Gastrocnemius medialis (tissue), 4 donors: ENCODE results near the gene RAD51C. TPM values are rescaled to one million over a fixed set of nuclear protein-coding genes. Genes with fewer than 3 reads are reported as not detected.
A peak's percentile ranks its signal among the peaks of the same experiment; 100 is the strongest.
"Not testable (repeated sequence)": the region's sequence is repeated elsewhere in the genome, so short reads cannot be mapped to it uniquely, and the experiment has no call there.

Experiments used
- ATAC-seq, 2 donors: fragments of 150-250 bp; one replicate each; pipeline ENCODE4 v1.9.1; 2016
- DNase-seq, 2 donors: peaks; one replicate each; pipeline ENCODE4 v3.0.0-alpha.2; 2019
- H3K27ac ChIP-seq, 4 donors: fragments of 200-600 bp; sonication (generic); 1 replicate in 1 of 4; 2 replicates in 3 of 4; pipeline ENCODE4 v1.5.1; 2016 to 2018; ENCODE audit warnings: mild to moderate bottlenecking in 2 of 4, moderate library complexity in 1 of 4
- H3K27me3 ChIP-seq, 3 donors: fragments of 200-600 bp; sonication (generic) in 2 of 3; 1 replicate in 1 of 3; 2 replicates in 2 of 3; pipeline versions ENCODE4 v1.5.1 to v1.6.0; 2016 to 2019; ENCODE audit warnings: mild to moderate bottlenecking in 1 of 3, moderate library complexity in 1 of 3
- H3K36me3 ChIP-seq, 2 donors: fragments of 200-600 bp; sonication (generic) in 1 of 2; one replicate each; pipeline ENCODE4 v1.5.1; 2017 to 2018
- H3K4me1 ChIP-seq, 2 donors: fragments of 200-600 bp; sonication (generic) in 1 of 2; one replicate each; pipeline ENCODE4 v1.5.1; 2016 to 2017; ENCODE audit warnings: mild to moderate bottlenecking in 2 of 2
- H3K4me3 ChIP-seq, 4 donors: fragments of 200-600 bp; sonication (generic) in 3 of 4; 1 replicate in 1 of 4; 2 replicates in 3 of 4; pipeline ENCODE4 v1.5.1; 2016 to 2019; ENCODE audit warnings: mild to moderate bottlenecking in 2 of 4
- H3K9me3 ChIP-seq, 3 donors: fragments of 200-600 bp; sonication (generic) in 2 of 3; 1 replicate in 1 of 3; 2 replicates in 2 of 3; pipeline ENCODE4 v1.5.1; 2016 to 2019
- CTCF ChIP-seq, 5 experiments: fragments of 450-650 bp in 3 of 5; fragments of 200-600 bp in 2 of 5; sonication (generic) in 2 of 5; IDR thresholded peaks in 4 of 5; conservative IDR thresholded peaks in 1 of 5; 1 replicate in 4 of 5; 2 replicates in 1 of 5; pipeline ENCODE4 v1.5.1; 2016 to 2019; ENCODE audit warnings: antibody characterized with exemption in 5 of 5, mild to moderate bottlenecking in 3 of 5, moderate library complexity in 3 of 5
- POLR2A ChIP-seq, 2 donors: fragments of 450-650 bp; IDR thresholded peaks; one replicate each; pipeline ENCODE4 v1.6.1; 2017; ENCODE audit warnings: antibody characterized with exemption in 2 of 2, mild to moderate bottlenecking in 2 of 2, moderate library complexity in 2 of 2
- in situ Hi-C, 4 donors: fragments of 200-750 bp; cut with MboI; loops; one replicate each; pipeline versions ENCODE4 v1.15.0 to v1.8.0; 2017; ENCODE audit warnings: low sequenced_read_pairs in 4 of 4
- intact Hi-C: fragments of 100-400 bp; cut with DNase I; formaldehyde crosslinking; loops from one replicate; pipeline ENCODE4 v1.15.1; 2023; ENCODE audit warnings: low total_unique reads
- total RNA-seq, 4 donors: library from RNA; depleted of rRNA; stranded (reverse); fragments of >200 nt; gene quantifications; one replicate each; pipeline versions ENCODE4 v1.1.0 to v1.2.3, GENCODE V29; 2016

The RAD51C gene
- 10 to 100 TPM in 2 of 4 donors, 1 to 10 TPM in 2; 6.4 to 18.7 (median 12.5) TPM for total RNA-seq

GRCh38 chr17:58692239-58693055, at the start of gene RAD51C:
TSS of gene RAD51C (plus strand) at chr17:58692602. CDS start at chr17:58692644, 42 bp downstream.
- peak within 1 kb of the TSS; percentile 65 to 80 (median 79) for H3K4me3 ChIP-seq
- peak; percentile 53 to 67 for DNase-seq
- H3K27me3 ChIP-seq = no peaks in the 10 kb centered on the region
- TF ChIP-seq POLR2A (IDR thresholded peaks at IDR 0.05) (peak; percentile 38 to 39), CTCF (IDR thresholded peaks at IDR 0.05 in 4 of 5, conservative IDR thresholded peaks at IDR 0.05 in 1 of 5) (no peak)
- peaks cover 0 to 9% of the 10 kb centered on the region in 2 donors for H3K36me3 ChIP-seq
- peak; percentile 91 to 95 for ATAC-seq
- in situ Hi-C loops (loop anchor here in 1 of 4 donors (10.0 kb wide), 1 partner anchor 168 kb away; no protein-coding TSS in a partner anchor), intact Hi-C loops (loop anchor here (1.0 to 5.0 kb wide), 3 partner anchors 61 to 173 kb away; no protein-coding TSS in a partner anchor)
- H3K9me3 ChIP-seq = no peaks in the 10 kb centered on the region
- H3K27ac ChIP-seq = peak within 1 kb of the TSS; percentile 74 to 79 (median 76)
- peaks cover 10 to 12% of the 10 kb centered on the region in 2 donors for H3K4me1 ChIP-seq

GRCh38 chr17:58643147-58643546, 49.3 kb upstream of the RAD51C start:
- Histone ChIP-seq H3K36me3 (no peaks in the 10 kb centered on the region), H3K4me3 (no peak overlapping the region), H3K27ac (no peak overlapping the region), H3K4me1 (no peaks in the 10 kb centered on the region), H3K9me3 (no peaks in the 10 kb centered on the region), H3K27me3 (no peaks in the 10 kb centered on the region)
- ATAC-seq (no peak), DNase-seq (no peak)
- intact Hi-C loops (no loop called here), in situ Hi-C loops (loop anchor here in 1 of 4 donors (25.0 kb wide), 1 partner anchor 94 kb away; no protein-coding TSS in a partner anchor)
- no peak for TF ChIP-seq POLR2A (IDR thresholded peaks at IDR 0.05)
- TF ChIP-seq CTCF (IDR thresholded peaks at IDR 0.05 in 4 of 5, conservative IDR thresholded peaks at IDR 0.05 in 1 of 5) = no peak

- TF ChIP-seq CTCF (IDR thresholded peaks at IDR 0.05 in 4 of 5, conservative IDR thresholded peaks at IDR 0.05 in 1 of 5) (no peak), POLR2A (IDR thresholded peaks at IDR 0.05) (no peak)
- no peak overlapping the region for H3K4me3 ChIP-seq
- H3K9me3 ChIP-seq = no peaks in the 10 kb centered on the region
- no peaks in the 10 kb centered on the region for H3K27me3 ChIP-seq
- DNase-seq (no peak), ATAC-seq (no peak)
- in situ Hi-C loops = loop anchor here in 1 of 4 donors (25.0 kb wide), 1 partner anchor 89 kb away; no protein-coding TSS in a partner anchor
- H3K36me3 ChIP-seq = no peaks in the 10 kb centered on the region
- no peaks in the 10 kb centered on the region for H3K4me1 ChIP-seq
- intact Hi-C loops = no loop called here
- H3K27ac ChIP-seq = no peak overlapping the region
These were observed 44.2 kb upstream of the RAD51C start for GRCh38 chr17:58648236-58648635.

- H3K36me3 ChIP-seq, H3K4me1 ChIP-seq, DNase-seq, ATAC-seq, H3K9me3 ChIP-seq, H3K27me3 ChIP-seq: not testable (repeated sequence)
- in situ Hi-C loops = loop anchor here in 1 of 4 donors (25.0 kb wide), 1 partner anchor 146 kb away; the partner anchor contains the start of gene MTMR4
- peak overlapping the region; percentile 65 to 80 (median 79) for H3K27ac ChIP-seq
- intact Hi-C loops = loop anchor here (5.0 kb wide), 1 partner anchor 449 kb away; the partner anchor contains the start of gene TRIM37
- peak overlapping the region; percentile 55 to 66 (median 61) for H3K4me3 ChIP-seq
These were observed 34.2 kb upstream of the RAD51C start for GRCh38 chr17:58657962-58658803.
